H7 (cell line): ENCODE results near the gene TDRD12. TPM values are rescaled to one million over a fixed set of nuclear protein-coding genes. Genes with fewer than 3 reads are reported as not detected.
A peak's percentile ranks its signal among the peaks of the same experiment; 100 is the strongest.
"Not testable (repeated sequence)": the region's sequence is repeated elsewhere in the genome, so short reads cannot be mapped to it uniquely, and the experiment has no call there.

Source experiments
- DNase-seq: peaks from one replicate; pipeline ENCODE4 v3.0.0; 2012
- H3K27me3 ChIP-seq: 2 replicates; pipeline ENCODE4 v1.6.0; 2011; ENCODE audit warnings: mild to moderate bottlenecking, low read length; ENCODE audit not compliant: control insufficient read depth, insufficient read depth
- H3K36me3 ChIP-seq: replicated peaks from 2 replicates; pipeline ENCODE4 v1.5.1; 2011; ENCODE audit warnings: low read length; ENCODE audit not compliant: control insufficient read depth, insufficient read depth
- H3K4me3 ChIP-seq: 2 replicates; pipeline ENCODE4 v1.5.1; 2011; ENCODE audit warnings: low read depth, mild to moderate bottlenecking, control low read depth, low read length, moderate library complexity; ENCODE audit not compliant: insufficient read depth
- total RNA-seq: library from RNA; depleted of rRNA; stranded (reverse); fragments of >200 nt; shearing (Covaris generic); gene quantifications from 2 replicates; pipeline ENCODE4 v1.2.3, GENCODE V29; 2014

Gene TDRD12
- total RNA-seq, 1 experiment from 2014 or later: 0.55 TPM

DNA sequence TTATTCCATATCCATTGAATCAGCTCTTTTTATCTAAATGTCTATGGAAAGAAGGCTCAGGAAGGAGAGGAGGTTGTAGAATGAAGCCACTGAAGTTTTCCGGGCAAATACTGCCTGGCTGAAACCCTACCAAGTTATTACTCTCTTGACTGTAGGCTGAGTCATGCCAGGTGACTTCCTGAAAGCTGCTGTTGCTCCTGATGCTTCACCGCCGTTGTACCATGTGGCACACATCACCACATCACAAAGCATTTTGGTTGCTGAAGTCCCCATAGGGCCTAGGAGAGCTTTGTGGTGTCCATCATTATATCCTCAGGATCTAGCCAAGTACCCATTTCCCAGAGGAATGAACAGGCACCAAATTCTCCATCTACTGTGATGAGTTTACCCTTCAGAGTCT is 11.1 kb upstream of the TDRD12 start:
- Histone ChIP-seq H3K36me3 (no peaks in the 10 kb centered on the region), H3K27me3 (no peaks in the 10 kb centered on the region), H3K4me3 (no peak overlapping the region)
- no peak for DNase-seq

DNA sequence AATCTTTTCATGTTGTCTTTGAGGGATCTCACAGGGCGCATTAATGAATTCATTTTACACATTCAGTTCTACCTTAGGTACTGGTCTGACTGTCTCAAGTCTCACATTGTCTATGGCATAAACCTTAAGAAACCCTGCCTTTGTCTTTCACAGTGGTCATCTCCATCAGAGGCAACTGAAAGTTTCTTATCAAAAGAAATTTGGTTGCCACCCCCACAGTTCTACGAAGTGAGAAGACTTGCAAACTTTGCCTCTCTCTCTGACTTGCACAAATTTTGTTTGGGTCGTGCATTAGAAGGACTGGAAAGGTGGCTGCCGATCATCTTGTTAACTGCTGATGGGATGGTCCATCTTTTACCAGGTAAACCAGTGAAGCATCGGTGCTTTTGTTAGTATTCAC is 10.5 kb upstream of the TDRD12 start:
- no peak for DNase-seq
- Histone ChIP-seq H3K36me3 (no peaks in the 10 kb centered on the region), H3K27me3 (no peaks in the 10 kb centered on the region), H3K4me3 (no peak overlapping the region)

DNA sequence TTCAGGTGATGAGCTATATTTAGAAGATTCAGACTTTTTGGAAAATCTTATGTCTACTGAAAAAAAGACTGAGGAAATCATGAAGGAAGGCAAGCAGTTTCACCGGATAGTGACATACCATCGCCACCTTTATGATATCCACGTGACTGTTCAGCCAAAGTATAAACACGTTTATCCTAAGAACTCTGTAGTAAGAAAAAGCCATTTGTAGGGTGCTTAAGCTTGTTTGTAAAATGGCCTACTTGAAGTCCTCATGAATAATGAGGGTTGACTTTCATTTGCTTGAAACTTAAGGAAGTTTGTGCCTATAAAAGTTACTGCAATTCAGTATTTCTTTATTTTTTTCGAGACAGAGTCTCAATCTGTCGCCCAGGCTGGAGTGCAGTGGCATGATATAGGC is 7.8 kb upstream of the TDRD12 start:
- no peaks in the 10 kb centered on the region for H3K36me3 ChIP-seq
- no peak for DNase-seq
- H3K4me3 ChIP-seq: no peak overlapping the region

DNA sequence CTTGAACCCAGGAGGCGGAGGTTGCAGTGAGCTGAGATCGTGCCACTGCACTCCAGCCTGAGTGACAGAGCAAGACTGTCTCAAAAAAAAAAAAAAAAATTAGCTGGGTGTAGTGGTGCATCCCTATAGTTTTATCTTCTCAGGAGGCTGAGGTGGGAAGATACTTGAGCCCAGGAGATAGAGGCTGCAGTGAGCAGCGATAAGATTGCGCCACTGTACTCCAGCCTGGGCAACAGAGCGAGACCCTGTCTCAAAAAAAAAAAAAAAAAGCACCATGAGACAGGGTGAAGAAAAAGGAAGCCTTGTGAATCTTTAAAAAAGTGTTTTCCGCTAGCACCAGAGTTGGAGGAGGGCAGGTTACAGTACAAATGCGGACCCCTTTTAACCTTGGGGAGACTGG is 3.4 kb upstream of the TDRD12 start:
- not testable (repeated sequence) for DNase-seq, H3K27me3 ChIP-seq, H3K4me3 ChIP-seq, H3K36me3 ChIP-seq

More for the DNA sequence above, 7.8 kb upstream of the TDRD12 start:
- H3K27me3 ChIP-seq: no peaks in the 10 kb centered on the region

DNA sequence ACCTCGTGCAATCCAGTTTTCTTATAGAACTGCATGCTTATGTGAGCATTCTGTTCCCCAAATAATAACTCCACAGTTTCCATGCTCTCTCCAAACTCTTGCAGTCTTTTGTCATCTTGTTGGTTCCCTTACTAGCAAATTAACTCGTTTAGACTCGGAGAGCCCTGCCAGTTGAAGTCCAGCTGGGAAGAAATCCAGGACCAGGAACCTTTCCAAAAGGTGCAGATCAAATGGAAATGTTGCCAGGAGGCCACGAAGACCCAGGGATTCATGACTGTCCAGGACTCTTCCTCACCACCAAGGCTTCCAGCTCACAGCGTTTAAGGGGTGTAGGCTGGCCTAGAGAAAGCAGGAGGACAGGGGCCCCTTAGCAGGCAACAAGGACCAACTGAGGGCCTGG is 2.1 kb upstream of the TDRD12 start:
- no peaks in the 10 kb centered on the region for H3K36me3 ChIP-seq
- no peak overlapping the region for H3K4me3 ChIP-seq
- DNase-seq: no peak
- no peaks in the 10 kb centered on the region for H3K27me3 ChIP-seq

DNA sequence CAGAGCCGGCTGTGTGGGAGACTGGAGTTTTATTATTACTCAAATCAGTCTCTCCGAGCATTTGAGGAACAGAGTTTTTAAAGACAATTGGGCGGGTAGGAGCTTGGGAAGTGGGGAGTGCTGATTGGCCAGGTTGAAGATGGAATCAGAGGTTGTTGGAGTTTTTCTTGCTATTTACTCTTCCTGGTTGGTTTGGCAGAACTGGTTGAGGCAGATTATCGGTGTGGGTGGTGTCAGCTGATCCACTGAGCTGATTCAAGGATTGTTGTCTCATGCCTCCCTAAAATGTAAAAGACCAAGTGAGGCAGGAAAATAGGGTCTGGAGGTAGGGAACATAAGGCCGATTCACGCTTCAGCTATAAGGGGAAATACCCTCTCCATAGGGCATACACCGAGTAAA is 1.3 kb upstream of the TDRD12 start:
- H3K27me3 ChIP-seq: no peaks in the 10 kb centered on the region
- DNase-seq: no peak
- no peaks in the 10 kb centered on the region for H3K36me3 ChIP-seq
- no peak overlapping the region for H3K4me3 ChIP-seq

DNA sequence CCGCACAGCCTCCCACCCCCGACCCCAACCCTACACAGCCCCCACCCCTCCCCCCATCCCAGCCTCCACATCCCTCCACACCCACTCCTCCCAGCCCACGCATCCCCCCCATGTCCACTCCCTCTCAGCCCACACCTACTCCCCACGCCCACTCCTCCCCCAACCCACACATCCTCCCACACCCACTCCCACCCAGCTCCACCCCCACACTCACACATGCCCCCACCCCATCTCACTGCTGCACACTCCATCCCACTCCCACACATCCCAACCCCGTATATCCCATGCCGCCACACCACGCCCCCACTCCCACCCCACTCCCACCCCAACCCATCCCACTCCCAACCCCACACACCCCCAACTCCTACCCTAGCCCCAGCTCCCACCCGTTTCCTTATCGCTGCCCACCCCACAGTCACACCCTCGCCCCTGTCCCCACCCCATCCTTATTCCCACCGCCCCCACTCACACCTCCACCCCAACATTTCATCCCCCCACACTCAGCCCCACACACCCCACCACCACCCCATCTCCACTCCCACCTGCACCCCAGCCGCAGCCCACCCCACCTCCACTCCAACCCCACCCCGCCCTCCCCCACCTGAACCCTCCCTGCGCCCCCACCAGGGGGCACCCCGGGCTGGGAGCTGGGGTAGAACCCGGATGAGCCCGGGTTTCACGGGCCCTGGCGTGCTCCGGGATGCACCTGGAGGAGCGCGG is 809 bp downstream of the TDRD12 start:
- Histone ChIP-seq H3K36me3 (no peaks in the 10 kb centered on the region), H3K27me3 (no peaks in the 10 kb centered on the region)
- DNase-seq: peak; percentile 83

DNA sequence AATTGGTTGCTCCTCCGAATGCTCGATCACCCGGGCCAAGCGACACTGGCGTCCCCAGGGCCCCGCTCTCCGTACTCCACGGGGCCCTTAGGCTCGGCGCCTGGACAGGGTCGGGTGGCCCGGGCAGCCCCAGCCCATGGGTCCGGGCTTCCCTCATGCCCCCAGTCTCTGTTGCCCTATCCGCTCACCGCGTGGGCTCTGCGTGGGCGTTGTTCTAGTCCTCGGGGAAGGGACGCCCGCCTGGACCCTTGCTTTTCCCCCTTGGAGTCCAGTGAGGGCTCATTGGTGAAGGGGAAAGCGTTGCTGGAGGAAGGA is 1.3 kb downstream of the TDRD12 start:
- DNase-seq: no peak
- Histone ChIP-seq H3K4me3 (no peak overlapping the region), H3K36me3 (no peaks in the 10 kb centered on the region), H3K27me3 (no peaks in the 10 kb centered on the region)

More for the DNA sequence above, 809 bp downstream of the TDRD12 start:
- H3K4me3 ChIP-seq: no peak overlapping the region

DNA sequence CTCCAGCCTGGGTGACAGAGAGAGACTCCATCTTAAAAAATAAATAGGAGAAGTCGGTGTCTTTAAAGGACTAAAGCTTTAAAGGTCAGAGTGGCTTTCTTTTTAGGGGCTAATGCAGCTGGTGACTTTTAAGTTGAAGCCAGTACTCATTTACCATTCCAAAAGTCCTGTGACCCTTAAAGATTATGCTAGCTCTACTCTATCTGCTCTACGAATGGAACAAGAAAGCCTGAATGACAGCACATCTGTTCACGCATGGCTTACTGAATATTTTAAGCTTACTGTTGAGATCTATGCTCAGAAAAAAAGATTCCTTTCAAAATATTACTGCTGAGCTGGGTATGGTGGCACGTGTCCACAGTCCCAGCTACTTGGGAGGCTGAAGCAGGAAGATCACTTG is 16.4 kb downstream of the TDRD12 start:
- Histone ChIP-seq H3K4me3 (no peak overlapping the region), H3K27me3 (no peaks in the 10 kb centered on the region), H3K36me3 (no peaks in the 10 kb centered on the region)
- DNase-seq: no peak

DNA sequence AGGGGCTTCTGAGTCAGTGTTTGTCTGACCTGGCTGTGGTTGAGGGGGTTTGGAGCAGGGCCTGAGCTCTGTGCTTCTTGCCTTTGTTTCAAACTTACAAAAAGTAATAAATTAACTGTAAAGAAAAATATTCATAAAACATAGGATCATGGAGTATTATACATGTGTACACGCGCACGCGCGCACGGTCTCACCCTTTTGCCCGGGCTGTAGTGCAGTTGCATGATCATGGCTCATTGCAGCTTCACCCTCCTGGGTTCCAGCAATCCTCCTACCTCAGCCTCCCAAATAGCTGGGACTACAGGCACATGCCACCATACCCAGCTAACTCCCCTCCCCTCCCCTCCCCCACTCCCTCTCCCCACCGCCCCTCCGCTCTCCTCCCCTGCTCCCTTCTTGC is 23.5 kb downstream of the TDRD12 start:
- H3K36me3 ChIP-seq: no peaks in the 10 kb centered on the region
- no peak for DNase-seq
- H3K4me3 ChIP-seq: no peak overlapping the region
- H3K27me3 ChIP-seq: no peaks in the 10 kb centered on the region

DNA sequence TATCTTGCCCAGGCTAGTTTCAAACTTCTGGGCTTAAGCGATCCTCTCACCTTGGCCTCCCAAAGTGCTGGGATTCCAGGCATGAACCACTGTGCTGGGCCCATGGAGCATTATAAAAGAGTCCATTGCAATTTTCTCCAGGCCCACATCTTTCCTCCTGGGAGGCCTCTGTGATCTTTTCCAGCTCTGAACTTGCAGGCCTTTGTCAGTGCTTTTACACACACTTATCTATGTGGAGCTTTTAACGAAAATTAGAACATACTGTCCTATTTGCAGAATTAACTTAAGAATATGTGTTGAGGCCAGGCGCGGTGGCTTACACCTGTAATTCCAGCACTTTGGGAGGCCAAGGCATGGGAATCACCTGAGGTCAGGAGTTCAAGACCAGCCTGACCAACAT is 23.9 kb downstream of the TDRD12 start:
- no peaks in the 10 kb centered on the region for H3K36me3 ChIP-seq
- no peak for DNase-seq
- no peaks in the 10 kb centered on the region for H3K27me3 ChIP-seq
- H3K4me3 ChIP-seq: no peak overlapping the region

DNA sequence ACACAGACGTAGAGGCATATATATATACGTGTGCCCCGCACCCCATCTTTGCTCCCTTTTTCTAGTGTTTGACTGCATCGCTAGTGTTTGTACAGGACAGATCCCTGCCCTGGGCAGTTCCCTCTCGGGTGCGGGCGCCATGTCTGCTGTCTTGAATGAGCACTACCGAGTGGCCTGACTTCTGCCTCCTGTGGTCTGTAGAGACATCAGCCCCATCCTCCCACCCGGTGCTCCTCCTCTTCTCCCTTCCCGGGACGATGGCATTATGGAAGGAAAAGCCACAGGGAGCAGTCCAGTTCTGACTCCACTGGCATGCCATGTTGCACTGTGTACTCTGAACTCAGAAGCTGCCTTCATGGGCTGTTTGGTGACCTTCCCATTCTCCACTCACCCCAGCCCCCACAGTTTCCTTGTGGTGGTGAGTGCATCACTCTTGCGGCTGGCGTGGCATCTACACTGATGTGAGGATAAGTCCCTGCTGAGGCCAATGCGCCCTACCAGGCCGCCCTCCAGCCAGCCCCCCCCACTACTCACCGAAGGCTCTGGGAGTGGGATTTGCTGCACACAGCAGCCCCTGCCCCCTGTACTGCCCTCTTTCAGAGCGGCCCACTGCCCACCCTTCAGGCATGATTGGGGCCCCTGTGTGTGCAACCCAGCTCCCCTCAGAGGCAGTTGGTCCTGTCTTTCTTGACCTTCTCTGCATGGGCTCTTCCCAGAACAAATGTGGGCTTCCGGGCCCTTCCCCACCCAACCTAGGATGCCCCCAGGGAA is 25.2 kb downstream of the TDRD12 start:
- DNase-seq: no peak
- Histone ChIP-seq H3K4me3 (no peak overlapping the region), H3K27me3 (no peaks in the 10 kb centered on the region), H3K36me3 (no peaks in the 10 kb centered on the region)

DNA sequence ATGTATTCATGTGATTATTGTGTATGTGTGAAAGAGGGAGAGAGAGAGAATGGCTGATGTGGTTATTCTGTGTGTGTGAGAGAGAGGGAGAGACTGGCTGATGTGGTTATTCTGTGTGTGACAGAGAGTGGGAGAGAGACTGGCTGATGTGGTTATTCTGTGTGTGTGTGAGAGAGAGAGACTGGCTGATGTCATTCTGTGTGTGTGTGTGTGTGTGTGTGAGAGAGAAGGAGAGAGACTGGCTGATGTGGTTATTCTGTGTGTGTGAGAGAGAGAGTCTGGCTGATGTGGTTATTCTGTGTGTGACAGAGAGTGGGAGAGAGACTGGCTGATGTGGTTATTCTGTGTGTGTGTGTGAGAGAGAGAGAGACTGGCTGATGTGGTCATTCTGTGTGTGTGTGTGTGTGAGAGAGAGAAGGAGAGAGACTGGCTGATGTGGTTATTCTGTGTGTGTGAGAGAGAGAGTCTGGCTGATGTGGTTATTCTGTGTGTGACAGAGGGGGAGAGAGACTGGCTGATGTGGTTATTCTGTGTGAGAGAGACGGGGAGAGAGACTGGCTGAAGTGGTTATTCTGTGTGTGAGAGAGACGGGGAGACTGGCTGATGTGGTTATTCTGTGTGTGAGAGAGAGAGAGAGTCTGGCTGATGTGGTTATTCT is 26.2 kb downstream of the TDRD12 start:
- H3K27me3 ChIP-seq, H3K4me3 ChIP-seq, DNase-seq, H3K36me3 ChIP-seq: not testable (repeated sequence)

DNA sequence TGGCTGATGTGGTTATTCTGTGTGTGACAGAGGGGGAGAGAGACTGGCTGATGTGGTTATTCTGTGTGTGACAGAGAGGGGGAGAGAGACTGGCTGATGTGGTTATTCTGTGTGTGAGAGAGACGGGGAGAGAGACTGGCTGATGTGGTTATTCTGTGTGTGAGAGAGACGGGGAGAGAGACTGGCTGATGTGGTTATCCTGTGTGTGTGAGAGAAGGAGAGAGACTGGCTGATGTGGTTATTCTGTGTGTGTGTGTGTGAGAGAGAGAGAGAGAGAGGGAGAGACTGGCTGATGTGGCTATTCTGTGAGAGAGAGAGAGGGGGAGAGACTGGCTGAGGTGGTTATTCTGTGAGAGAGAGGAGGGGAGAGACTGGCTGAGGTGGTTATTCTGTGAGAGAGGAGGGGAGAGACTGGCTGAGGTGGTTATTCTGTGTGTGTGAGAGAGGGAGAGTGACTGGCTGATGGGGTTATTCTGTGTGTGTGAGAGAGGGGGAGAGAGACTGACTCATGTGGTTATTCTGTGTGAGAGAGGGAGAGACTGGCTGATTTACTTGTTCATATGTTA is 27.1 kb downstream of the TDRD12 start:
- H3K27me3 ChIP-seq, DNase-seq, H3K4me3 ChIP-seq, H3K36me3 ChIP-seq: not testable (repeated sequence)

DNA sequence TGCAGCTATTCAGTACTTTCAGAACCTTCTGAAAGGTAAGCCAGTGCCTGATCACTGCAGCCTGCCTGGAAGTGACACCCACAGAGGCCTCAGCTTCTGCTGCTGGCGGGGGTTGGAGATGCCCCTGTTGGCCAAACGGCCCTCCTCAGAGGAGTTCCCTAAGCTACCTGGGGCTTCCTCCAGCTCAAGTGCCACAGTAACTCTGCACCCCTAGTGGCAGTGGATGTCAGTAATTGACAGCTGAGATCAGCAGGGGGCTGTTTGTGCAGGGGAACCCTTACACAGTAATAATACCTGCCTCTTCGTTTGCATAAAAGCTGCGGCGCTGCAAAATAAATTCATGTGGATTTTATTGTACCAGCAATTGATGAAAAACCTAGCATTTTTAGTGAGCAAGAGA is 28.9 kb downstream of the TDRD12 start:
- DNase-seq: peak; percentile 49
- no peaks in the 10 kb centered on the region for H3K36me3 ChIP-seq
- H3K4me3 ChIP-seq: no peak overlapping the region
- H3K27me3 ChIP-seq: no peaks in the 10 kb centered on the region
